ENCODE data around the gene PIWIL4. TPM values are rescaled to one million over a fixed set of nuclear protein-coding genes. Genes with fewer than 3 reads are reported as not detected.

Gene PIWIL4
- total RNA-seq, 4 donors from 2014 or later, result 1.5 to 5.1 (median 3.5) TPM

- H3K4me1 ChIP-seq, result peaks cover 11 to 29% of the 10 kb centered on the region in 2 donors
- peak in 1 of 2 donors; percentile 84 for TF ChIP-seq POLR2A (IDR thresholded peaks at IDR 0.05)
- no peak for TF ChIP-seq CTCF (IDR thresholded peaks at IDR 0.05)
- peak within 1 kb of the TSS; percentile 90 to 98 (median 93) for H3K27ac ChIP-seq
- peak; percentile 93 to 95 for DNase-seq
- WGBS, 2 donors, result 0 to 1% methylated on average over 36 to 58 of the region's 109 CpGs
- no peaks in the 10 kb centered on the region for H3K36me3 ChIP-seq
- H3K27me3 ChIP-seq, result no peaks in the 10 kb centered on the region
- intact Hi-C loops (cut with DNase I), result no loop called here
- peak within 1 kb of the TSS; percentile 8 to 78 (median 63) for H3K4me3 ChIP-seq (replicated peaks in 1 of 3)
- no peaks in the 10 kb centered on the region for H3K9me3 ChIP-seq
These were observed 23.2 kb upstream of the PIWIL4 start, which contains the start of gene FUT4 for GRCh38 chr11:94543695-94544645. TSS of gene FUT4 (plus strand) at chr11:94543921. CDS start at chr11:94544134, 213 bp downstream.

GRCh38 chr11:94544646-94545263 lies 22.4 kb upstream of the PIWIL4 start:
- TF ChIP-seq POLR2A (IDR thresholded peaks at IDR 0.05) (no peak), CTCF (IDR thresholded peaks at IDR 0.05) (no peak)
- intact Hi-C loops (cut with DNase I), result no loop called here
- Histone ChIP-seq H3K4me3 (replicated peaks in 1 of 3) (peak overlapping the region; percentile 8 to 78 (median 63)), H3K9me3 (no peaks in the 10 kb centered on the region), H3K27ac (peak overlapping the region in 2 of 3 donors; percentile 93 to 98), H3K27me3 (no peaks in the 10 kb centered on the region), H3K36me3 (no peaks in the 10 kb centered on the region), H3K4me1 (peaks cover 11 to 32% of the 10 kb centered on the region in 2 donors)
- peak; percentile 25 to 35 for DNase-seq
- 13% methylated on average over 19 of the region's 59 CpGs; no CpG with 5 or more reads in 1 of the 2 donors for WGBS, 2 donors

GRCh38 chr11:94545264-94546161 lies 21.7 kb upstream of the PIWIL4 start:
- H3K27ac ChIP-seq, result peak overlapping the region in 1 of 3 donors; percentile 98
- peak overlapping the region in 1 of 3 donors; percentile 63 for H3K4me3 ChIP-seq (replicated peaks in 1 of 3)
- H3K4me1 ChIP-seq, result peaks cover 11 to 32% of the 10 kb centered on the region in 2 donors
- DNase-seq, result no peak
- no peaks in the 10 kb centered on the region for H3K27me3 ChIP-seq
- intact Hi-C loops (cut with DNase I), result no loop called here
- H3K36me3 ChIP-seq, result no peaks in the 10 kb centered on the region
- no peaks in the 10 kb centered on the region for H3K9me3 ChIP-seq
- TF ChIP-seq CTCF (IDR thresholded peaks at IDR 0.05), result no peak
- no peak for TF ChIP-seq POLR2A (IDR thresholded peaks at IDR 0.05)
- 74 to 93% methylated on average over 14 to 50 of the region's 54 CpGs for WGBS, 2 donors

- TF ChIP-seq CTCF (IDR thresholded peaks at IDR 0.05), result no peak
- no peak for TF ChIP-seq POLR2A (IDR thresholded peaks at IDR 0.05)
- H3K9me3 ChIP-seq, result no peaks in the 10 kb centered on the region
- H3K36me3 ChIP-seq, result no peaks in the 10 kb centered on the region
- no peak overlapping the region for H3K27ac ChIP-seq
- peak overlapping the region in 1 of 3 donors; percentile 63 for H3K4me3 ChIP-seq (replicated peaks in 1 of 3)
- DNase-seq, result no peak
- intact Hi-C loops (cut with DNase I), result no loop called here
- no peaks in the 10 kb centered on the region for H3K27me3 ChIP-seq
- H3K4me1 ChIP-seq, result peaks cover 11 to 32% of the 10 kb centered on the region in 2 donors
- WGBS, 2 donors, result 87 to 94% methylated on average over 2 of the region's 2 CpGs
These were observed 21.1 kb upstream of the PIWIL4 start for GRCh38 chr11:94546162-94546470.
